ENCODE results near the gene UBE2O. TPM values are rescaled to one million over a fixed set of nuclear protein-coding genes. Genes with fewer than 3 reads are reported as not detected.

Gene UBE2O
- polyA plus RNA-seq, 1 of the 3 experiments (the other 2 are of a cell fraction), result 25.4 TPM

DNA sequence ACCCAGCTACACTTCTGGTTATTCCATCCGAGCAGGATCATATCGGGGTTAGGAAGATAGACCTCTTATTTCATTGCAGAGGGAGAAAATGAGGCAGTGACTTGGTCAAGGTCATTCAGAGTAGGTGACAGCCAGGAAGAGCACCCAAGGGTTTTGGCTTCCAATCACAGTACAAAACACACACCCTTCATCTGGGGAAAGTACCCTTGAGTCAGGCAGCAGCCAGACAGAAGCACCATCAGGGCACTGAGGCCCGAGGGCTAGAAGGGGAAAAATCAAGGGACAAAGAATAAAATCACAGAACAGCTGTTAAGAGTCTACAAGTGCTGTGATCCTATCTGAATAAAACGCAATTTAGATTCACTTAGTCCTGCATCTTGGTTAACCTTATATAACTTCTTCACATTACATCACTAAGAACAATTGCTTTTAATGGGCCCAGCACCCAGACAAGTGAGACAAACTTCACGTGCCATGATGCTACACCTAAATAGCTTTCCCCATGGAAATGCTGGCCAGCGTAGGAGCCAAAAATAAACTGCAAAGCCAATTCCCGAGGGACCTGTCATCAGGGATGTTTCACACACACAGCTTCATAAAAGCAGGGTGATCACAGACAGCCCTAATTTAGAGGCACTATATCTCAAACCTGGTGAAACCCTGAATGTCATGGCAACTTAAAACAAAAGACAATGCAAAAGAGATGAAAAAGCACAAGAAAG lies 4.9 kb downstream of the UBE2O start:
- H3K4me3 ChIP-seq (ENCODE audit: low read depth in 2 of 2, low read length in 1 of 2), result no peak overlapping the region
- peaks cover 91% of the 10 kb centered on the region for H3K79me2 ChIP-seq (ENCODE audit: insufficient read depth)
- no peak overlapping the region for H2AFZ ChIP-seq (ENCODE audit: low read depth)
- DNase-seq, result peak; percentile 41
- peak overlapping the region; percentile 69 for H3K4me2 ChIP-seq
- ChIA-PET POLR2A (interaction anchor here (2.3 kb wide), 1 partner anchor 33 kb away, joined by 7 read pairs; no protein-coding TSS in a partner anchor), CTCF (interaction anchor here (0.7 to 56.8 kb wide), 13 partner anchors 10 to 279 kb away, joined by 3 to 1687 read pairs (median 6); partner anchors contain the start of genes AANAT and RHBDF2)
- H3F3A ChIP-seq (replicated peaks; ENCODE audit: insufficient read depth), result peaks cover 25% of the 10 kb centered on the region
- H3K36me3 ChIP-seq (replicated peaks in 1 of 2; ENCODE audit: control insufficient read depth in 1 of 2, insufficient read depth in 2 of 2, low read length in 1 of 2), result no peaks in the 10 kb centered on the region
- peak overlapping the region; percentile 39 to 64; a peak in 3 of 4 replicates for H3K27ac ChIP-seq (ENCODE audit: low read depth in 2 of 2, low read length in 1 of 2)
- TF ChIP-seq NRF1 (IDR thresholded peaks at IDR 0.05; ENCODE audit: low read depth, low read length) (no peak), GATA2 (CRISPR knock-in tag; IDR thresholded peaks at IDR 0.05) (peak; percentile 19; the same call in 1 of the 2 replicates)
- H4K20me1 ChIP-seq (ENCODE audit: insufficient read depth), result peaks cover 90% of the 10 kb centered on the region
- no peak overlapping the region for H3K9ac ChIP-seq
- H3K4me1 ChIP-seq (ENCODE audit: control insufficient read depth in 1 of 2, insufficient read depth in 2 of 2, low read depth in 1 of 2, low read length in 1 of 2), result peaks cover 42 to 45% of the 10 kb centered on the region in 2 experiments
- H3K9me2 ChIP-seq, result no peaks in the 10 kb centered on the region
- no peaks in the 10 kb centered on the region for H3K9me3 ChIP-seq
- WGBS (ENCODE audit: low lambda C conversion rate), result 61% methylated on average over 7 of the region's 7 CpGs
- no peaks in the 10 kb centered on the region for H3K27me3 ChIP-seq (ENCODE audit: insufficient read depth)

DNA sequence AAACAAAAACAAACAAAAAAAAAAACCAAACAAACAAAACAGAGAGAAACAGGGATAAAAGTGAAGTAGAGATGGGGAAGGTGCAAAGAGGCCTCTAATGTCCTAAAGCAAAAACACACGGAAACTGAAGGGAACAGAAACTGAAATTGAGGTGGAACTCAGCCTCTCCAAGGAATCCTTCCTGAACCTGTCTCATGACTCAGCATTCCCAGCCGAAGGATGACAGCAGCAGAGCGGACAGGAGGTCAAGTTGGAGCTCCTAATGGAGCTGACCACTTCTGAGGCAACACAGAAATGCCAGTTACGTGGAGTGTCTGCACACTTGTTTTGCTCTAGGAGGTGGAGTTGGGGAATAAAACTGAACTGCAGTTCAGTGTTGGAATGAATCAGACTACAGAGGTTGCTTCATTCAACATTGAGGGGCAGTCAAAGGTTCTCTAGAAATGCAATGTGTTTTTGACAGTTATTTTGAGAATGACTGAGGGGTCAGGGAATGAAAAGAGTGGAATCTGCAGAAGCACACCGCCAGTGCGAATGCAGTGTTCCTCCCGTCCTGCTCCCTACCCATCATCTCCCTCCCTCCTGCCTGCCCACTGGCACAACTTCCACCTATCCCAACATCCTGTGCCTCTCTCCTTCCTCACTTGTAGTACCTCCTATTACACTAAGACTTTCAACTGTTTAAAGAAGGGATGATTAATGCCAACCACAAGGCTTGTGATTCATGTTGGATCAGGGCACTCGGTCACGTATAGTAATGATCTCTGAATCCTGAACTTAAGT lies 6.3 kb downstream of the UBE2O start:
- Histone ChIP-seq H3K9me3 (no peaks in the 10 kb centered on the region), H3K4me2 (peak overlapping the region; percentile 69), H3K4me1 (ENCODE audit: control insufficient read depth in 1 of 2, insufficient read depth in 2 of 2, low read depth in 1 of 2, low read length in 1 of 2) (peaks cover 42 to 45% of the 10 kb centered on the region in 2 experiments), H3K27ac (ENCODE audit: low read depth in 2 of 2, low read length in 1 of 2) (peak overlapping the region; percentile 4 to 64), H3K9ac (peak overlapping the region; percentile 21; the same call in 1 of the 2 replicates), H3K79me2 (ENCODE audit: insufficient read depth) (peaks cover 96% of the 10 kb centered on the region), H3K36me3 (replicated peaks in 1 of 2; ENCODE audit: control insufficient read depth in 1 of 2, insufficient read depth in 2 of 2, low read length in 1 of 2) (no peaks in the 10 kb centered on the region), H3K4me3 (ENCODE audit: low read depth in 2 of 2, low read length in 1 of 2) (peak overlapping the region in 1 of 2 experiments; percentile 34; a peak in 3 of 4 replicates), H3K9me2 (no peaks in the 10 kb centered on the region), H3F3A (replicated peaks; ENCODE audit: insufficient read depth) (peaks cover 25% of the 10 kb centered on the region), H2AFZ (ENCODE audit: low read depth) (no peak overlapping the region), H4K20me1 (ENCODE audit: insufficient read depth) (peaks cover 91% of the 10 kb centered on the region), H3K27me3 (ENCODE audit: insufficient read depth) (no peaks in the 10 kb centered on the region)
- WGBS (ENCODE audit: low lambda C conversion rate), result 29% methylated on average over 9 of the region's 9 CpGs
- no peak for DNase-seq
- ChIA-PET POLR2A (no interaction called here), CTCF (interaction anchor here (0.6 to 9.5 kb wide), 13 partner anchors 8 to 177 kb away, joined by 3 to 60 read pairs (median 3); no protein-coding TSS in a partner anchor)
- no peak for TF ChIP-seq GATA2 (CRISPR knock-in tag; IDR thresholded peaks at IDR 0.05)
- TF ChIP-seq TAF1 (IDR thresholded peaks at IDR 0.05; ENCODE audit: borderline replicate concordance, low read depth, low read length), result no peak
- no peak for TF ChIP-seq FOXM1 (IDR thresholded peaks at IDR 0.05; ENCODE audit: low read depth)
- peak; percentile 45 for TF ChIP-seq MAX (IDR thresholded peaks at IDR 0.05; ENCODE audit: low read depth)
- TF ChIP-seq, protein P1, sequence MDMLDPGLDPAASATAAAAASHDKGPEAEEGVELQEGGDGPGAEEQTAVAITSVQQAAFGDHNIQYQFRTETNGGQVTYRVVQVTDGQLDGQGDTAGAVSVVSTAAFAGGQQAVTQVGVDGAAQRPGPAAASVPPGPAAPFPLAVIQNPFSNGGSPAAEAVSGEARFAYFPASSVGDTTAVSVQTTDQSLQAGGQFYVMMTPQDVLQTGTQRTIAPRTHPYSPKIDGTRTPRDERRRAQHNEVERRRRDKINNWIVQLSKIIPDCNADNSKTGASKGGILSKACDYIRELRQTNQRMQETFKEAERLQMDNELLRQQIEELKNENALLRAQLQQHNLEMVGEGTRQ (IDR thresholded peaks at IDR 0.05; ENCODE audit: borderline replicate concordance, low read depth, low read length), result no peak
- TF ChIP-seq TEAD4 (IDR thresholded peaks at IDR 0.05; ENCODE audit: borderline replicate concordance, insufficient read depth), result no peak
- TF ChIP-seq, protein P2, sequence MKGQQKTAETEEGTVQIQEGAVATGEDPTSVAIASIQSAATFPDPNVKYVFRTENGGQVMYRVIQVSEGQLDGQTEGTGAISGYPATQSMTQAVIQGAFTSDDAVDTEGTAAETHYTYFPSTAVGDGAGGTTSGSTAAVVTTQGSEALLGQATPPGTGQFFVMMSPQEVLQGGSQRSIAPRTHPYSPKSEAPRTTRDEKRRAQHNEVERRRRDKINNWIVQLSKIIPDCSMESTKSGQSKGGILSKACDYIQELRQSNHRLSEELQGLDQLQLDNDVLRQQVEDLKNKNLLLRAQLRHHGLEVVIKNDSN (IDR thresholded peaks at IDR 0.05; ENCODE audit: borderline replicate concordance, low read depth), result no peak
- TF ChIP-seq, protein P3, sequence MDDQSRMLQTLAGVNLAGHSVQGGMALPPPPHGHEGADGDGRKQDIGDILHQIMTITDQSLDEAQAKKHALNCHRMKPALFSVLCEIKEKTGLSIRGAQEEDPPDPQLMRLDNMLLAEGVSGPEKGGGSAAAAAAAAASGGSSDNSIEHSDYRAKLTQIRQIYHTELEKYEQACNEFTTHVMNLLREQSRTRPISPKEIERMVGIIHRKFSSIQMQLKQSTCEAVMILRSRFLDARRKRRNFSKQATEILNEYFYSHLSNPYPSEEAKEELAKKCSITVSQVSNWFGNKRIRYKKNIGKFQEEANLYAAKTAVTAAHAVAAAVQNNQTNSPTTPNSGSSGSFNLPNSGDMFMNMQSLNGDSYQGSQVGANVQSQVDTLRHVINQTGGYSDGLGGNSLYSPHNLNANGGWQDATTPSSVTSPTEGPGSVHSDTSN (IDR thresholded peaks at IDR 0.05), result peak; percentile 86
- TF ChIP-seq RFX5 (IDR thresholded peaks at IDR 0.05; ENCODE audit: low read length), result no peak
- TF ChIP-seq POLR2AphosphoS5 (IDR thresholded peaks at IDR 0.05; ENCODE audit: low read depth, low read length), result 0 out of 2 replicates have a peak, but pooled peaks have one; percentile 17
- no peak for TF ChIP-seq MXI1 (IDR thresholded peaks at IDR 0.05; ENCODE audit: low read depth, low read length)
- TF ChIP-seq SIN3A (IDR thresholded peaks at IDR 0.05; ENCODE audit: borderline replicate concordance, low read depth, low read length), result peak; percentile 56; the same call in 1 of the 2 replicates
- peak; percentile 49 for TF ChIP-seq TCF12 (IDR thresholded peaks at IDR 0.05)
- no peak for TF ChIP-seq CHD2 (IDR thresholded peaks at IDR 0.05; ENCODE audit: low read length, partially characterized antibody)
- no peak for TF ChIP-seq RCOR1 (IDR thresholded peaks at IDR 0.05; ENCODE audit: low read length)
- TF ChIP-seq ELF1 (IDR thresholded peaks at IDR 0.05), result no peak
- peak; percentile 15; the same call in 1 of the 2 replicates for TF ChIP-seq JUND (IDR thresholded peaks at IDR 0.05)
- TF ChIP-seq FOSL2 (IDR thresholded peaks at IDR 0.05; ENCODE audit: borderline replicate concordance, low read depth), result peak; percentile 80
- TF ChIP-seq NRF1 (IDR thresholded peaks at IDR 0.05; ENCODE audit: low read depth, low read length), result no peak
- no peak for TF ChIP-seq YY1 (IDR thresholded peaks at IDR 0.05; ENCODE audit: low read depth)
- no peak for TF ChIP-seq FOXJ3 (CRISPR knock-in tag; IDR thresholded peaks at IDR 0.05)

All from SK-N-SH (cell line).